ENCODE measurements around the gene TKTL1.
A peak's percentile ranks its signal among the peaks of the same experiment; 100 is the strongest.

TKTL1 gene

DNA sequence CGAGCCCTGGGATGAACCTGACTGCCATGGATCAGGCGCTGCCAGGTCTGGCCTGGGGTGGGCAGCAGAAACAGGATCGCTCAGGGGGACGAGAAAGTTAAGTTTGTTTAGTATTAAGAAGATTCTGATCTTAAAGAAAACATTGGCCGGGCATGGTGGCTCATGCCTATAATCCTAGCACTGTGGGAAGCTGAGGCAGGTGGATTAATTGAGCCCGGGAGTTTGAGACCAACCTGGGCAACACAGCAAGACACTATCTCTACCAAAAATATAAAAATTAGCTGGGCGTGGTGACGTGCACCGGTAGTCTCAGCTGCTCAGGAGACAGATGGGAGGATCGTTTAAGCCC lies 79.5 kb downstream of the TKTL1 start:
- H3K27ac ChIP-seq = peak overlapping the region; percentile 65
- TF ChIP-seq, protein P1, sequence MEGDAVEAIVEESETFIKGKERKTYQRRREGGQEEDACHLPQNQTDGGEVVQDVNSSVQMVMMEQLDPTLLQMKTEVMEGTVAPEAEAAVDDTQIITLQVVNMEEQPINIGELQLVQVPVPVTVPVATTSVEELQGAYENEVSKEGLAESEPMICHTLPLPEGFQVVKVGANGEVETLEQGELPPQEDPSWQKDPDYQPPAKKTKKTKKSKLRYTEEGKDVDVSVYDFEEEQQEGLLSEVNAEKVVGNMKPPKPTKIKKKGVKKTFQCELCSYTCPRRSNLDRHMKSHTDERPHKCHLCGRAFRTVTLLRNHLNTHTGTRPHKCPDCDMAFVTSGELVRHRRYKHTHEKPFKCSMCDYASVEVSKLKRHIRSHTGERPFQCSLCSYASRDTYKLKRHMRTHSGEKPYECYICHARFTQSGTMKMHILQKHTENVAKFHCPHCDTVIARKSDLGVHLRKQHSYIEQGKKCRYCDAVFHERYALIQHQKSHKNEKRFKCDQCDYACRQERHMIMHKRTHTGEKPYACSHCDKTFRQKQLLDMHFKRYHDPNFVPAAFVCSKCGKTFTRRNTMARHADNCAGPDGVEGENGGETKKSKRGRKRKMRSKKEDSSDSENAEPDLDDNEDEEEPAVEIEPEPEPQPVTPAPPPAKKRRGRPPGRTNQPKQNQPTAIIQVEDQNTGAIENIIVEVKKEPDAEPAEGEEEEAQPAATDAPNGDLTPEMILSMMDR (conservative IDR thresholded peaks at IDR 0.05) = no peak

DNA sequence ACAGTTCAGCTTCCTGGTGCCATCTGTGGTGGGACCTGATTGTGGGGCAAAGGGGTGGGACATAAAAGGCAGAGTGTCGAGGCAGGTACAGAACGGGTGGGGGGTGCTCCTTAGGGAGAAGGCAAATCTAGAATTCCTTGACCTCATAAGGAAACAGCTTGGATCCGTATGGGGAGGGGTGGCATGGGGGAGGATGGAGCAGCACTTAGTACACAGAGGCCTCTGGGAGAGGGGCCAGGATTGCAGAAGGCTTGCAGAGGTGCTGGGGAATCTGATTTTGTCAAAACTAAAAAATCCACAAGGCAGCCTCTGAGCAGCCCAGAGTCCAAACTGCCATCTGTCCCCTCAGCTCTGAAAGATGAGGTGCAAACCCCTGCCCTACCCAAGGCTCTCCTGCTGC lies 81.2 kb downstream of the TKTL1 start:
- TF ChIP-seq, protein P1 (conservative IDR thresholded peaks at IDR 0.05) = no peak
- no peak overlapping the region for H3K27ac ChIP-seq

GRCh38 chrX:154378059-154378798 lies 82.6 kb downstream of the TKTL1 start:
- peak overlapping the region; percentile 92 for H3K27ac ChIP-seq
- TF ChIP-seq, protein P1 (conservative IDR thresholded peaks at IDR 0.05) = no peak

GRCh38 chrX:154378799-154379568 lies 83.4 kb downstream of the TKTL1 start, which contains the start of gene EMD:
Gene EMD, plus strand, starts transcription at chrX:154379295. Its CDS starts 190 bp downstream, at chrX:154379485.
- H3K27ac ChIP-seq = peak within 1 kb of the TSS; percentile 92
- TF ChIP-seq, protein P1 (conservative IDR thresholded peaks at IDR 0.05) = no peak

GRCh38 chrX:154379569-154379951 lies 84.0 kb downstream of the TKTL1 start:
- peak overlapping the region; percentile 91 for H3K27ac ChIP-seq
- TF ChIP-seq, protein P1 (conservative IDR thresholded peaks at IDR 0.05) = no peak

All from VCaP (cell line).